Measurements from ENCODE around the gene FHL3.
A peak's percentile ranks its signal among the peaks of the same experiment; 100 is the strongest.

Gene FHL3

DNA sequence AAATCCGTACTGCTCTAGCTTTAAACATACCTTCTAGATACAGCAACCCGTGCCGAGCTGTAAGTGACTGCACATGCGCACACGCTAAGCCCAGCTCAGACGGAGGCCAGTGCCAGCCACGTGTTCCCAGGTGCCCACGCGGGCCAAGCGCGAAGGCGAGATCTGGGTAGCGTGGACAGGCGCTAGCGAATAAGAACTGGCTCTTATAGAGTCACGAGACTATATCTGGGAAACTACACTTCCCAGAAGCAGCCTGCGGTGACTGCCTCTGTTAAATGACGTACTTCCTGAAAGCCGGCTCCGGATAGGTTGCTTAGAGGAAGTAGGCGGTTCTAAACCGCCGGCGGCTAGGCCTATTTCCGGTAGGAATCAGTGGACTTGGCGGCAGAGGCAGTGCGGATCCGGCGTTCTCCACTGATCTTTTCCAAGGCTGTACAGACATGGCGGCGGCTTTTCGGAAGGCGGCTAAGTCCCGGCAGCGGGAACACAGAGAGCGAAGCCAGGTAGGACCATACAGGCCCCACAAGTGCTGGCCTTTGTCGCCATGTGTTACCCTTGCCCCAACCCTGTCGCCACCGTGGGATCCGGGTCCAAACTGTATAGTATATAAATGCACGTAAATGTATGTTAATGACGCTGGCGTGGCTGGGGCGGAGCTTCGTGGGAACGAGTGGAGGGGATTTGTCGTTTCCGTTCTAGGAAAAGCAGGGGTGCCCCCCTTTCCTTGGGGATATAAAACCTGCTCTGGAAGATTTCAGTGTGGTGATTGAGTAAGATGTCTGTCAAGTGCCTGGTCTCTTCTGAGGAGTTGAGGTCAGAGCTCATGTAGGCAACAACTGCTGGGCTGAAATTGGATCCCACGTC, 7.3 kb upstream of the FHL3 start, which contains the start of gene UTP11:
UTP11 (plus strand) TSS at position 372 of the 864 bp plus-strand sequence; CDS start at position 441, 69 bp downstream.
- Mint-ChIP-seq H3K27ac (peak within 1 kb of the TSS; percentile 98), H3K4me3 (peak within 1 kb of the TSS; percentile 89 to 99), H3K4me1 (peaks cover 23 to 34% of the 10 kb centered on the region in 2 donors), H3K36me3 (peaks cover 1 to 27% of the 10 kb centered on the region in 2 donors), H3K27me3 (no peaks in the 10 kb centered on the region), H3K9me3 (peaks cover 0 to 4% of the 10 kb centered on the region in 2 donors)
- ATAC-seq (replicated peaks) (peak; percentile 96 to 97), DNase-seq (peak; percentile 89)

GRCh38 chr1:38009841-38010180, 4.5 kb upstream of the FHL3 start:
- Mint-ChIP-seq H3K27me3 (no peaks in the 10 kb centered on the region), H3K4me1 (peaks cover 17 to 29% of the 10 kb centered on the region in 2 donors), H3K9me3 (peaks cover 0 to 4% of the 10 kb centered on the region in 2 donors), H3K27ac (peak overlapping the region; percentile 71), H3K36me3 (peaks cover 0 to 18% of the 10 kb centered on the region in 2 donors), H3K4me3 (no peak overlapping the region)
- DNase-seq, result no peak
- ATAC-seq (replicated peaks), result no peak

GRCh38 chr1:38009088-38009840, 4.0 kb upstream of the FHL3 start:
- H3K27ac Mint-ChIP-seq, result peak overlapping the region; percentile 71
- H3K27me3 Mint-ChIP-seq, result peaks cover 0 to 5% of the 10 kb centered on the region in 2 donors
- H3K4me3 Mint-ChIP-seq, result no peak overlapping the region
- H3K4me1 Mint-ChIP-seq, result peaks cover 22 to 34% of the 10 kb centered on the region in 2 donors
- H3K36me3 Mint-ChIP-seq, result peaks cover 0 to 18% of the 10 kb centered on the region in 2 donors
- H3K9me3 Mint-ChIP-seq, result peaks cover 0 to 4% of the 10 kb centered on the region in 2 donors
- no peak for ATAC-seq (replicated peaks)
- DNase-seq, result no peak

- H3K36me3 Mint-ChIP-seq, result peaks cover 0 to under 1% of the 10 kb centered on the region in 2 donors
- no peak for ATAC-seq (replicated peaks)
- DNase-seq, result no peak
- peaks cover 0 to 13% of the 10 kb centered on the region in 2 donors for H3K27me3 Mint-ChIP-seq
- H3K4me3 Mint-ChIP-seq, result peak overlapping the region; percentile 63 to 78
- H3K4me1 Mint-ChIP-seq, result peaks cover 17 to 33% of the 10 kb centered on the region in 2 donors
- H3K9me3 Mint-ChIP-seq, result no peaks in the 10 kb centered on the region
- peak overlapping the region; percentile 56 for H3K27ac Mint-ChIP-seq
These were observed 904 bp upstream of the FHL3 start for GRCh38 chr1:38006008-38006828.

DNA sequence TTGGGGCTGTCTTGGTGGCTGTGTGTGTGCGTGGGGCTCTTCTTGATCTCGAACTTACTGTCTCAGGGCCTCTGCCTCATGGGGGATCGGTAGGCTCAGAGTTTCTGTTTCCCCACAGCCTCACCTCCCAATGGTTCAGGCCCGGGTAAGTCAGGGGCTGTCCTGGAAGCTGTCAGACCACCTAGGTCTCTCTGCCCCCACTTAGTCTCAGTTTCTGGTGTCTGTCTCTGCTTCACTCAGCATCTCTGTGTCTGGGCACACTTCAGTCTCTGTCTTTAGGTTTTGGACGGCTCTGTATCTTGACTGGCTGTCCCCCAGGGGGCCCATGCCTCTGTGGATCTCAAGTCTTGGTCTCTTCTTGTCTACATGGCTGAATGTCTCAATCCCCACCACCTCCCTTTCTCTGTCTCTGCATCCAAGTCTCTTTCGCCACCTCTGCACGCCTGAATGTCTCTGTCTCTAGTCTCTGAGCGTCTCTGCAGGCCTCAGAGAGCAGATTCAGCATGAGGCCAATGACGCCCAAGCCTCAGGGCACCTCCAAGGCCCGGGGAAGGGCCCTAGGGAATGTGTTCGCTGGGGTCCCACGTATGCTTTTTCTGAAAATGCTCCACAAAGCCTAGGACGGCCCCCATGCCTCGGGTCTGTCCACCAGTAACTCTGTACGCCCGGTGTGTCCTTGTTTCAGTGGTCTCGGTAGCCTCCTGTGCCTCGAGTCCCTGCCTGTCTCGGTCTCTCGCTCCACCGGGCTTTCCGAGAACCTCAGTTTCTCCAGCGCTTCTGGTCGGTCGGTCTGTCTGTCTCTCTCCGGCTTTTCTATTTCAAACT, 818 bp downstream of the FHL3 start:
- no peak for DNase-seq

GRCh38 chr1:38003261-38004250, 1.8 kb downstream of the FHL3 start:
- Mint-ChIP-seq H3K36me3 (peaks cover 0 to 1% of the 10 kb centered on the region in 2 donors), H3K4me3 (peak overlapping the region; percentile 36 to 80), H3K27ac (no peak overlapping the region), H3K9me3 (no peaks in the 10 kb centered on the region), H3K27me3 (peaks cover 0 to 13% of the 10 kb centered on the region in 2 donors), H3K4me1 (peaks cover 27 to 44% of the 10 kb centered on the region in 2 donors)
- ATAC-seq (replicated peaks) (no peak), DNase-seq (no peak)

More for the DNA sequence above, 818 bp downstream of the FHL3 start:
- Mint-ChIP-seq H3K27me3 (peaks cover 0 to 13% of the 10 kb centered on the region in 2 donors), H3K4me3 (peak overlapping the region; percentile 78 to 80), H3K4me1 (peaks cover 28 to 47% of the 10 kb centered on the region in 2 donors), H3K9me3 (no peaks in the 10 kb centered on the region), H3K27ac (peak overlapping the region; percentile 49), H3K36me3 (peaks cover 0 to 1% of the 10 kb centered on the region in 2 donors)
- peak; percentile 29 to 42 for ATAC-seq (replicated peaks)

- Mint-ChIP-seq H3K4me3 (no peak overlapping the region), H3K9me3 (no peaks in the 10 kb centered on the region), H3K4me1 (peaks cover 27 to 51% of the 10 kb centered on the region in 2 donors), H3K36me3 (peaks cover 1 to 8% of the 10 kb centered on the region in 2 donors), H3K27me3 (peaks cover 0 to 13% of the 10 kb centered on the region in 2 donors), H3K27ac (no peak overlapping the region)
- no peak for ATAC-seq (replicated peaks)
- no peak for DNase-seq
These were observed 4.5 kb downstream of the FHL3 start for GRCh38 chr1:38000529-38001455.

- ATAC-seq (replicated peaks), result no peak
- Mint-ChIP-seq H3K27ac (no peak overlapping the region), H3K4me1 (peaks cover 29 to 55% of the 10 kb centered on the region in 2 donors), H3K36me3 (peaks cover 1 to 11% of the 10 kb centered on the region in 2 donors), H3K4me3 (no peak overlapping the region), H3K27me3 (peaks cover 0 to 13% of the 10 kb centered on the region in 2 donors), H3K9me3 (no peaks in the 10 kb centered on the region)
- no peak for DNase-seq
These were observed 5.1 kb downstream of the FHL3 start for GRCh38 chr1:38000233-38000528.

- ATAC-seq (replicated peaks) (peak in 1 of 2 donors; percentile 24), DNase-seq (no peak)
- peaks cover 1 to 15% of the 10 kb centered on the region in 2 donors for H3K36me3 Mint-ChIP-seq
- peaks cover 0 to 12% of the 10 kb centered on the region in 2 donors for H3K27me3 Mint-ChIP-seq
- H3K4me3 Mint-ChIP-seq, result peak overlapping the region; percentile 18 to 29
- H3K4me1 Mint-ChIP-seq, result peaks cover 31 to 58% of the 10 kb centered on the region in 2 donors
- H3K9me3 Mint-ChIP-seq, result no peaks in the 10 kb centered on the region
- H3K27ac Mint-ChIP-seq, result peak overlapping the region; percentile 95
These were observed 5.7 kb downstream of the FHL3 start for GRCh38 chr1:37999430-38000232.

GRCh38 chr1:37998913-37999429, 6.3 kb downstream of the FHL3 start:
- Mint-ChIP-seq H3K36me3 (peaks cover 1 to 15% of the 10 kb centered on the region in 2 donors), H3K27ac (peak overlapping the region; percentile 95), H3K4me3 (peak overlapping the region; percentile 18 to 29), H3K4me1 (peaks cover 25 to 53% of the 10 kb centered on the region in 2 donors), H3K27me3 (peaks cover 0 to 5% of the 10 kb centered on the region in 2 donors), H3K9me3 (no peaks in the 10 kb centered on the region)
- peak in 1 of 2 donors; percentile 49 for ATAC-seq (replicated peaks)
- DNase-seq, result no peak

Data from stimulated activated naive B cell treated with anti-CD40 and anti-IgM and Interleukin-4, amounts not matched to agents 10 μg/mL and 1 μg/mL and 100 μg/mL, for 72 hours (primary cell).